KBM-7 (cell line): ENCODE results near the gene SSX2IP.

Source experiments
- DNase-seq: peaks from one replicate; pipeline ENCODE4 v3.0.0-alpha.2; 2015
- in situ Hi-C: fragments of 300-500 bp; cut with MboI; formaldehyde crosslinking; loops from 2 replicates; pipeline ENCODE4 v1.14.3; 2020; ENCODE audit warnings: low sequenced_read_pairs, low pct_unique_long_range_greater_than_20kb, mixed read lengths

SSX2IP gene

DNA sequence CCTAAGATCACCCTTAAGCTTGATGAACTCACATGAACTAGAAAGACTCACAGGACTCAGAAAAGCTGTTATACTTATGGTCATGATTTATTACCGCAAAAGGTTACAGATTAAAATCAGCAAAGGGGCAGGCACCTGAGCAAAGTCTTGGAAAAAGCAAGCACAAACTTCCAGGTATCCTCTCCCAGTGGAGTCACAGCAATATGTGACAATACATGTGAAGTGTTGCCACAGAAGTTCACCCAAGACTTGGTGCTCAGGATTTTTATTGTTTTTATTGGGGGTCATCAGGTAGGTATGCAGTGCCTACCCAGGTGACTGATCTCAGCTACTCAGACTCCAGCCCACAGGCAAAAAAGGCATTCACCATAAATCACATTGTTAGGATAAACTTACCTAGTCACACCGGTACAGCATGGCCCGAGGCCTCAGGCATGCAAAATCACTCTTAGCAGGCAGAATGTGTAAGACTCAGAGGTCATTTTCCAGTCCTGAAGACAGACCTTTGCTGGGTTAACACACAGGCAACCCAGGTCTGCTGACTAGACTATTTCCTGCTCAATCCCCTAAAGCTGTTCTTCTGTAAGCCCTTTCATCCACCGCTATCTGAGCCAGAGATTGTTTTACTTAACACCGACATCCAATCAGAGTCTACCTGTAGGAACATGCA lies 55.6 kb downstream of the SSX2IP start:
- in situ Hi-C loops, result no loop called here
- DNase-seq, result no peak

DNA sequence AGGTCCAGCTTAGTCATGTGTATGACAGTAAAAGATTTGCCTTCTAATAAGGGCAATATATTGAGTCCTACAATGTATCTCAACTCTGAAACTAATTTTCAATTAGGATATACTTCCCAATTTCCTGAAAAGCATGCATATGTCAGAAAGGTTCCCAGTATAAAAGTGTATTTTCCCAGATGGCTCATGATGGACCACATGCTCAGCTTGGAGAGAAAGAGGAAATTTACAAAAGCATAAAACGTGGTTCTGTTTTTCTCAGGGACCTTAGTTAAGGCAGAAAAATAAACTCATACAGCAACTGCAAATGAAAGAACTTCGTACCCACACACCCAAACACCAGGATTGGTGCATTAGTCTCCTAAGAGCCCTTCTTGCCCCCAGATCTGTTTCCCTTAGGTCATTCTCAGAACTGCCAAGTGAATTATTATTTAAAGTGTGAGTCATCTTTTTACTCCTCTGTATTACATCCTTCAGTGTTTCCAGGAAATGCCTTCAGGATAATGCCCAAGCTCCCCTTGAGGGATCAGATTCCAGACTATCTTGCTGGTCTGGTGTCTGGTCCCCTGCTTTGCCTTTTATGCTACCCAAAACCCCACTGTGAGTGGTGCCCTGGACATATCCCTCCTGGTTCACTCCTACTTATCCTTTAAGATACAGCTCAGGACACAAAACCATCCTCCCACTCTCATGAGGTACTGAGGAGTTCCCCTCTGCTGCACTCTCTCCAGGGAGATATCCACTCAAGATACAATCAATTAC lies 57.4 kb downstream of the SSX2IP start:
- in situ Hi-C loops, result no loop called here
- DNase-seq, result no peak

DNA sequence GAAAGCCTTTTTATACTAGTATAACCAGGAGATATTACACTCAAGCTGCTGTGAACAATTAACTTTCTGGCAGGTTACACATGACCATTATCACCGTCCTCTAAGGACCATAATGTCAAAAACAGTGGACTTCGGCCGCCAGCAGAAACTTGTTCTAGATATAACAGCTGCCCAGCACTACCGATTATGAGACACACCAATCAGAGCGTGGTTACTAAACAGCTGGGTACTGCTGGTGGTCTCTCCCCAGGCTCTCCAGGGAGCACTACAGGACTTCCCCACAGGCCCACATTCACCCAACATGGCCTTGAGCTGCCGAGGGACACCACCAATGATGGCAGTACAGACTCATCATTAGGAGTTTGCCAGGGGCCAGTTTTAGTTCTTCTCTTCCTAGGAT lies 58.1 kb downstream of the SSX2IP start:
- in situ Hi-C loops, result no loop called here
- DNase-seq, result no peak

DNA sequence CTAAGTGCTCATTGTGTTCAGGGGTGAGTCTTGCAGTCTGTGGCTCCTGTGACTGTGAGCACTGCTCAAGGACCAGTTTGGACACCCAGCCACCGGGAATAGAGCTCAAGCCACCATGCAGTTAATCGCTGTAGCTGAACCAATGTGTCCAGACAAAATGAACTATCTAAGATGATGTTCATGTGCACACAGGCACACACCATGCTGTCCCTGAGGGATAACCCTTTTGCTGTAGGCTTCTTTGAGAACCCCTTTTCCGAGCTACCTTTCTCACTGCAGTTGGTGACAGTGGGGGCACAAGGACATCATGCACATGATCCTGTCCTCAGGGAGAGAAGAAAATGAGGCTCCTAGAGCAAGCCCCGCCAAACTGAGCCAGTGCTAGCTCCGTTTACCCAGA lies 65.4 kb downstream of the SSX2IP start:
- in situ Hi-C loops, result loop anchor here (25.0 kb wide), 4 partner anchors 188 to 713 kb away; partner anchors contain the start of gene PRKACB
- DNase-seq, result no peak

DNA sequence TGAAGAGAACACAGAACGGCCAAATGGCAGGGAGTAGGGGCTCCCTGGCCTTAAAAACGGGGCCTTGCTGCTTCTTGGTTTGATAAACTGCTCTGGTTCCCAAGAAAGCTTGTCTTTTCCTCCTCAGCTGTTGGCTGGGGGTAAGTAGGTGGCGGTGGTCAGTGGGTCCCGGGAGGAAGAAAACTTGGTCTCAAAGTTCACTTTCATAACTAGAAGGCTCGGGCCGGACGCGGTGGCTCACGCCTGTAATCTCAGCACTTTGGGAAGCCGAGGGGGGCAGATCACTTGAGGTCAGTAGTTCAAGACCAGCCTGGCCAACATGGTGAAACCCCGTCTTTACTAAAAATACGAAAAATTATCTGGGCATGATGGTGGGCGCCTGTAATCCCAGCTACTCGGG lies 68.7 kb downstream of the SSX2IP start:
- no peak for DNase-seq
- in situ Hi-C loops, result loop anchor here (25.0 kb wide), 4 partner anchors 184 to 709 kb away; partner anchors contain the start of gene PRKACB

DNA sequence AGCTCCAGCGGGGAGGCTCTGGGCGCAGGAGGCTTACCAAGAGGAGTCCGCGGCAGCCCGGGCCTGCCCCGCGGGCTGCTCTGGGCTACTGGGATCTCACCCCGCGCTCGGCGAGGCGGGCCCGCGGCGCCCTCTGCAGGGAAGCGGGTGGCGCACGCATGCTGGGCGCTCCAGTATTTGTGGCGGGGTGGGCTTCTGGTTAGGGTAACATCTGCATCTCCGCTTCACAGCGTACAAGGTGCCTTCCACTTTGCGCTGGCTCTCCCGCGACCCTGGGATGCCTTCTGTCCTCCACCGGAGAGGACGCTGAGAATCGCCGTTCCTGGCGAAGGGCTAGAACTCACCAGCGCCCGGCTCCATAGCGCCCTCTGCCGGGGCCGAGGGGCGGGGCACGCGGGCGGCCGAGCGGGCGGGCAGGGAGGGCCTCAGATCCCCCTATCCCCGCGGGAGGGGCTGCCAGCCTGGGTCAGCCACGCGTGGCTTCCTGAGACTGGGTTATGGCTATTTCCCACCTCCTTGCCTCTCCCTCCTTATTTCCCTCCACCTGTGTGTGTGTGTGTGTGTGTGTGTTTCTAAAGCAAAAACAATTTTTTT lies 69.4 kb downstream of the SSX2IP start:
- in situ Hi-C loops, result loop anchor here (25.0 kb wide), 4 partner anchors 184 to 709 kb away; partner anchors contain the start of gene PRKACB
- DNase-seq, result peak; percentile 89

DNA sequence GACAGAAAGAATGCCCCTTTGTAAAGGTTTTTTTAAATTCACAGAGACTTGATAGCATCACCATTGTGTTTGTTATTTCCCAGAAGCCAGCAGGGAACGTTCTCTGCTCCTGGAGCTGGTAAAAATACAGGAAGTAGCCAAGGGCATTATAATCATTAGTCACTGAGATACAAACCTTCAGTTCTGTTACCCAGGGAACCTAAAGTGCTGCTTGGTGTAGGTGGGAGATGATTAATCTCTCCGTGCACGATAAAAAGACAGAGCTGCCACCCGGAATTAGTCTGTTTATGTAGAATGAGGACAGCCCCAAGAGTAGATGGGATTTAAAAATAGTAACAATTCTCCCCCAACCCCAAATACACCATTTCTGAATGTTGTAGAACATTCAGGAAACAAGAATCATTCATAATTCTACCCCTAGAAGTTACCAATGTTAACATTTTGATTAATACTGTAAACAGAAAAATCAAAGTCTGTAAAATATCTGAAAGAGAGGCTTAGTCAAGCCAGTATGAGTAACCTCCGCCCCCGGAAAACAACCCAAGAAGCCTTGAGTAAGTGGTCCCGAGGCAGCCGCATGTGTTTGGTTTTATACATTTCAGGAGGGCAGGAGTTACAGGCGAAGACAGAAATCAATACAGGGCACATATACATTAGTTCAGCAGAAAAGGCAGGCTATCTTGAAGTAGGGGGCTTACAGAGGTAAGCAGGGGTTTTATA lies 70.7 kb downstream of the SSX2IP start:
- in situ Hi-C loops, result loop anchor here (25.0 kb wide), 4 partner anchors 182 to 707 kb away; partner anchors contain the start of gene PRKACB
- peak; percentile 78 for DNase-seq

DNA sequence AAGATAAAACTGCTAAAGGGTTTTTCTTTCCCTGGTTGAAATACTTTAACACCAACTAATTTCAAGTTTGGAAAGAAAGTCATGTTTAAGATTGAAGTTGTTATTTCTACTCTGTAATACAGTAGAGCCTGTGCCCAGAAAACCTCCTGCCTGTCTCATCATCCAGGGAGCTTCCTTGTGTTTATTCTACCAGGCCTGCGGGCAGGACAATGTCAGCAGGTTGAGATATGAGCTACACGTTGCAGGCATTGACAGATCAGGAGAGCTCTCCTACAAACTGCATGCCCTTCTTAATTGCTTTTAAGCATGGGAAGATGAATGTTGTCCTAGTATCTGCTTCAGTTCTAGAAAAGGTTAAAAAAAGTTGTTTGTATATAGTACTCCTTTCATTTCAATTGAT lies 72.9 kb downstream of the SSX2IP start:
- in situ Hi-C loops, result loop anchor here (25.0 kb wide), 4 partner anchors 180 to 705 kb away; partner anchors contain the start of gene PRKACB

DNA sequence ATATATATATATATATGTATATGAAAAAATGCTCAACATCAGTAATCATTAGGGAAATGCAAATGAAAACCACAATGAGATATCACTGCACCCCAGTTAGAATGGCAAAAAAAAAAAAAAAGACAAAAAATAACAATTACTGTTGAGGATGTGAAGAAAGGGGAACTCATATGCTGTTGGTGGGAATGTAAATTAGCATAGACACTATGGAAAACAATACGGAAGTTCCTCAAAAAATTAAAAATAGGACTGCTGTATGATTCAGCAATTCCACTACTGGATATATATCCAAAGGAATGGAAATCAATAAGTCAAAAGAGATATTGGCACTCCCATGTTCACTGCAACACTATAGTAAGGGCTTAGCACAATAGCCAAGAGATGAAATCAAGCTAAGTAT lies 74.5 kb downstream of the SSX2IP start:
- in situ Hi-C loops, result loop anchor here (25.0 kb wide), 4 partner anchors 178 to 703 kb away; partner anchors contain the start of gene PRKACB
- DNase-seq, result peak; percentile 60

More for the DNA sequence above, 72.9 kb downstream of the SSX2IP start:
- DNase-seq, result no peak

DNA sequence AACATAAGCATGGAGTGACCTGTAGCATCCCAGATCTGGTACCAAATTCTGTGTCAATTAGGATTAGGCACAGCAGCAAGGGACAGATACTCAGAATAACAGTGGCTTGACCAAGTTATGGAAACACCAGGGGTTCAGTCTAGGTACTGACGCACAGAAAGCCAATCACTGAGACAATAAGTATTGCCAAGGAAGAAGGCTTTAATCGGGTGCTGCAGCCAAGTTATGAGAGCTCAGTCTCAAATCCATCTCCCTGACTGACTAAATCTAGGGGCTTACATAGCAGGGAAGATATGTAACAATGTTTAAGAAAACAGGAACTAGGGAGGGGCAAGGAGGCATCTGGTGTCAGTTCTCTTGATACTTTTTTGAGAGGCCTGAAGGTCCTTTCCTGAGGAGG lies 76.4 kb downstream of the SSX2IP start:
- DNase-seq, result no peak
- in situ Hi-C loops, result loop anchor here (25.0 kb wide), 4 partner anchors 177 to 702 kb away; partner anchors contain the start of gene PRKACB

DNA sequence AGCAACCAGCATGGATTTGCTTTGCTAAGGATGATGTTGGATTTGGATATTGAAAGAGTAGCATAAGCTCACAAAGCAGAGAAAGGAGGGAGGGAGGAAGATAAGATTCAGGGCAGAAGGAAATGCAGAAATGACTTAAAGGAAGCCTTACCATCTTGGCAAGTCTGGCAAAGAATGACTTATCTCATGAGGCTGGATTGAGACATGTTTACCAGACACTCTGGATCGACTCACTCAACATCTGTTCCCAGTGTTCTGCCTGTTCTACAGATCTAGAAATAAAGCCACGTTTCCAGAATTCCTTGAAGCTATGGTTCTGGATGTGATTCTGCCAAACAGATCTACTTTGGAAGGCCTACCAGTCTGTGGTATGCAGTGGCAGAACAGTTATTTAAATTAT lies 77.2 kb downstream of the SSX2IP start:
- DNase-seq, result no peak
- in situ Hi-C loops, result loop anchor here (25.0 kb wide), 4 partner anchors 176 to 701 kb away; partner anchors contain the start of gene PRKACB

DNA sequence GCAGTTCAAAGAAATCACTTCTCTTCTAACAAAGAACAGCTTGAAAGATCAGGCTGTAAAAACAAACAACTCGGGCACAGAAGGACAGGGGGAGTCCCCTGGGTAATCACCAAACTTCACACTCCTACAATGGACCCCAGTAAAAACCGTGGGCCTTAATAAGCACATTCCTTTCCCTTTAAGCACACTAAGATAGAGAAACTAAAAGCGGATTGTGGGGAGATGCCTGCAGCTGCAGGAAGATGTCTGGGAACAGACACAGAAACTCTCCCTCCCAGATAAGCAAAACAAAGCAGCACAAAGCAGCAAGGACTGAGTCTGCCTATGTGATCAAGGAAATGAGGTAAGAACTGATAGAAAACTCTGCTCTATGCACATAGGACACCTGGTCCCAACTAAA lies 78.5 kb downstream of the SSX2IP start:
- in situ Hi-C loops, result loop anchor here (25.0 kb wide), 4 partner anchors 174 to 699 kb away; partner anchors contain the start of gene PRKACB
- no peak for DNase-seq

DNA sequence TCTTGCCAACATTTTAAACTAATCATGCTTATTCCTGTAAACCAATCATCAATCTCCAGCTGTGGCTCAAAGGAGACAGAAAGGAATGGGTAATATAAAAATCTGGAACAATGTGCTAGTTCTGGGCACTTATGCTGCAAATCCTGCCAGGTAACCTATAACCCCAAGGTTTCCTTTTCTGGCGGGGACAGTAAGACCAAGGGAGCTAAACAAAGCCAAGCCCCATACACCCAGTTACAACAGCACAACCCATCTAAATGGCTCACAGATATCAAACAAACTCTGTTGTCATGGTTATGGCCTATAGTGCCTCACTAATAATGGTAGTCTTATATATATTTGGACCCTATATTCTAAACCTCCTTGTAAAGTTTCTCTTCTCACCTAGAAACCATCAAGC lies 79.2 kb downstream of the SSX2IP start:
- in situ Hi-C loops, result loop anchor here (25.0 kb wide), 4 partner anchors 174 to 699 kb away; partner anchors contain the start of gene PRKACB
- no peak for DNase-seq

DNA sequence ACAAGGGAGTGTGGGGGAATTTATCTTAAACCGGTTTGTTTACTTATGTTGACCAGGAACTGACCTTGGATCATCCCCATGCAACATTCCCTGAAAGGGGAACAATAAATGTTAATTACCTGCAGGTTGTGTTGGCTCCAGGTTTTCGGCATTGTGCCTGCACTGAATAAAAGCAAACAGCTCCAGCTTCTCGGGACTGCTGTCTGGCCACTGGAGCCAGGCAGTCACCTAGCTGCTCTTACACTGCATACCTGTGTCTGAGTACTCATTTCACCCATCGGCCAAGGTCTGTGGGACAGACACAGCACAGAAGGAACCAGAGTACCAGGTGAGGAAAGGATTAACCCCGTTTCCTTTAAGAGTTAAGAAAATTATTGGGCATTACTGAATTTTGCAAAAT lies 83.3 kb downstream of the SSX2IP start:
- in situ Hi-C loops, result loop anchor here (25.0 kb wide), 4 partner anchors 170 to 695 kb away; partner anchors contain the start of gene PRKACB

DNA sequence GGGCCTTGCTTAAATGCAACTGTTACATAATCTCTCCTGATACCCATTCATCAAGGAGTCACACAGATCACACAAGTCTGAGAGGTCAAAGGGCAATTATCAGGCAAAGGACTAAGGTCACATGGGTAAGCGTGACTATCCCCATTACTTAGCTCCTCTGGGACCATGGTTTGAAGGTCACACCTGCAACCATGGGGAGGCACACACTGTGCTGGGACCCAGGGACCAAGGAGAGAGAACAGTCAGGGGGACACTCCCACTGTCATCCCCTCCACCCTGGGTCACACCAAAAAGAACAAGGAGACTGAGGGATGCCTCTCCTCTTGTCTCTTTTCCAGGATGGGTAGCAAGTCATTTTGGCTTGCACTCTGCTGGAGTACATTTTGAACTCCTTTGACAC lies 85.1 kb downstream of the SSX2IP start:
- in situ Hi-C loops, result loop anchor here (25.0 kb wide), 4 partner anchors 168 to 693 kb away; partner anchors contain the start of gene PRKACB
- no peak for DNase-seq

More for the DNA sequence above, 83.3 kb downstream of the SSX2IP start:
- no peak for DNase-seq

DNA sequence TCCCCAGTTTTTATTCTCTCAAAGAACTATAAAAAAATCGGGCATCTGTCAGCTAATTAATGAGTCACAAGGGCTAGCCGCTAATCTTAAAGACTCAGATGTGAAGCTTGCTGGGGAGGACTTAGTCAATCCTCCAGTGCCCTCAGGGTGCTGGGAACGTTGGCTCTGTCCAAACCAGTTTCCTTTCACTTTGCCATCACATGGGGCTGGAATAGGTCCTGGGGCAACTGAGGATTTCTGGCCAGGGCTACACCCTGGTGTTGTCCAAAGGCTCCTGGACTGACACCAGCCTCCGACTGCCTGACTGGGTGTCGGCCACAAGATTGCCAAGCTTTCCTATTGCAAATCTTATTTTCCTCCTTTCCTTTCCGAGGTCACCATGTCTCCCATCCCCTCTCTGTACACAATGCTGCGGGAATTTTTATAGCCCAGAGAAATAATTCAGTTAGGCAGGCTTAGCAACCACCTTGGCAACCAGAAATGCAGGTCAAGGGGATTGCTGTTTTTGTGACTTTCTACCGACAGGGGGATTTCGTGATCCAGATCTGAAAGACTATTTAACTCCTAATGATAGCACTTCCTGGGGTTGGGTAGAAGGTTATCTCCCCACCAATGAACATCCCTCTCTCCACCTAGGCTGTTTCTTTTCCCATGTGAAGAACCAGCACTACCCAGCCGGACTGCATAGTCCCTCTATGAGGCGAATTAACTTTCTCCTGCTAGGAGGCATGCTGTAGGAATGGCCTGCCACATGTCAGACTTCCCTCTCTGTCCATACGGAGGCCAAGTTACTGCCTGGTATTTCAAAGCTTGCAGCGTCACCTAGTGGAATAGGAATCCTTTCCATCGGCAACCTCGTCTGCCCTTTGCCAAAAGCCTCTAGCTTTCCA lies 86.1 kb downstream of the SSX2IP start:
- in situ Hi-C loops, result loop anchor here (25.0 kb wide), 4 partner anchors 167 to 692 kb away; partner anchors contain the start of gene PRKACB
- DNase-seq, result peak; percentile 92

DNA sequence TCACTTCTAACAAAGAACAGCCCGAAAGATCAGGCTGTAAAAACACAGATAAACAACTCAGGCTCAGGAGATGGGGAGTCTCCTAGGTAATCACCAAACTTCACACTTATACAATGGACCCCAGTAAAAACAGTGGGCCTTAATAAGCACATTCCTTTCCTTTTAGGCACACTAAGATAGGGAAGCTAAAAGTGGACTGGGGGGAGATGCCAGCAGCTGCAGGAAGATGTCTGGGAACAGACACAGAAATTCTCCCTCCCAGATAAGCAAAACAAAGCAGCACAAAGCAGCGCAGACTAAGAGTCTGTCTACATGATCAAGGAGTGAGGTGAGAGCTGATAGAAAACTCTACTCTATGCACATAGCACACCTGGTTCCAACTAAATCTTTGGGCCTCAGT lies 87.0 kb downstream of the SSX2IP start:
- in situ Hi-C loops, result loop anchor here (25.0 kb wide), 4 partner anchors 166 to 691 kb away; partner anchors contain the start of gene PRKACB
- DNase-seq, result no peak

DNA sequence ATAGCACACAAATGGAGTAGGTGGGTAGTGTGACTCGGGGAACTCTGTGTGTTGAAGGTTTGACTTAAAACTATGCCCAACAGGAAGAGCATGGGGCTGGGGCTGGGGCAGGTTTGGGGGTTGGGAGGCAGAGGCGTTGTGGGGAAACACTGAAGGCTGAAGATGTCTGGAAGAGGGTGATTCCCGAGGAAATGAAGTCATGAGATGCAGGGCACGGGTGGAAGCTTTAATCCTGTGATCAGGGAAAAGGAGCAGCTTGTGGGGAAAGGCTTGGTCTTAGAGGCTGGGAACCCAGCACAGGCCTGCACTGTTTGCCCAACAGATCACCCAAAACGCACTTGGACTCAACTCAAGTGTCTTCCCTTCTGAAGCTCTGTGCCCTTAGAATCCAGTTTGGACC lies 89.5 kb downstream of the SSX2IP start:
- DNase-seq, result no peak
- in situ Hi-C loops, result loop anchor here (25.0 kb wide), 4 partner anchors 163 to 688 kb away; partner anchors contain the start of gene PRKACB
